T follicular helper cell (primary cell): Measurements from ENCODE around the gene MAP2K5.

Experiments used
- DNase-seq: peaks from one replicate; pipeline ENCODE4 v3.0.0-alpha.2; 2020; ENCODE audit warnings: low read depth
- total RNA-seq, 2 experiments: gene quantifications; one replicate each; lab custom pipeline; 2026; lab: John Stamatoyannopoulos, UW

Gene MAP2K5
- 7.5 to 15.2 reads per million in 2 experiments for total RNA-seq

- peak; percentile 77 for DNase-seq
Observed at GRCh38 chr15:67542420-67543347, at the start of gene MAP2K5. MAP2K5 (plus strand) TSS chr15:67542703; CDS start chr15:67543336, 633 bp downstream.

GRCh38 chr15:67495585-67495984 is 46.9 kb upstream of the MAP2K5 start:
- no peak for DNase-seq

GRCh38 chr15:67501177-67501835 is 41.2 kb upstream of the MAP2K5 start:
- DNase-seq: no peak

- DNase-seq: no peak
Observed at GRCh38 chr15:67501836-67502461, 40.6 kb upstream of the MAP2K5 start.

GRCh38 chr15:67504056-67504455 is 38.4 kb upstream of the MAP2K5 start:
- DNase-seq: no peak

GRCh38 chr15:67504796-67505195 is 37.7 kb upstream of the MAP2K5 start:
- no peak for DNase-seq

GRCh38 chr15:67505675-67506572 is 36.6 kb upstream of the MAP2K5 start:
- DNase-seq: no peak

- no peak for DNase-seq
Observed at GRCh38 chr15:67506775-67507747, 35.4 kb upstream of the MAP2K5 start.

GRCh38 chr15:67508407-67508806 is 34.1 kb upstream of the MAP2K5 start:
- DNase-seq: no peak

GRCh38 chr15:67509918-67510317 is 32.6 kb upstream of the MAP2K5 start:
- no peak for DNase-seq

- DNase-seq: no peak
Observed at GRCh38 chr15:67510597-67511190, 31.8 kb upstream of the MAP2K5 start.

- DNase-seq: no peak
Observed at GRCh38 chr15:67511606-67512005, 30.9 kb upstream of the MAP2K5 start.

GRCh38 chr15:67512140-67512539 is 30.4 kb upstream of the MAP2K5 start:
- no peak for DNase-seq

GRCh38 chr15:67512933-67513714 is 29.4 kb upstream of the MAP2K5 start:
- no peak for DNase-seq

- DNase-seq: no peak
Observed at GRCh38 chr15:67515090-67515489, 27.4 kb upstream of the MAP2K5 start.

GRCh38 chr15:67515557-67515956 is 26.9 kb upstream of the MAP2K5 start:
- no peak for DNase-seq

GRCh38 chr15:67520321-67521028 is 22.0 kb upstream of the MAP2K5 start:
- DNase-seq: no peak

- DNase-seq: peak; percentile 74
Observed at GRCh38 chr15:67521029-67521782, 21.3 kb upstream of the MAP2K5 start, which contains the start of gene C15orf61. C15orf61 (plus strand) TSS chr15:67521131; CDS start chr15:67521249, 118 bp downstream.
